ENCODE data around the gene IQCM.
"Not testable (repeated sequence)": the region's sequence is repeated elsewhere in the genome, so short reads cannot be mapped to it uniquely, and the experiment has no call there.

The IQCM gene

DNA sequence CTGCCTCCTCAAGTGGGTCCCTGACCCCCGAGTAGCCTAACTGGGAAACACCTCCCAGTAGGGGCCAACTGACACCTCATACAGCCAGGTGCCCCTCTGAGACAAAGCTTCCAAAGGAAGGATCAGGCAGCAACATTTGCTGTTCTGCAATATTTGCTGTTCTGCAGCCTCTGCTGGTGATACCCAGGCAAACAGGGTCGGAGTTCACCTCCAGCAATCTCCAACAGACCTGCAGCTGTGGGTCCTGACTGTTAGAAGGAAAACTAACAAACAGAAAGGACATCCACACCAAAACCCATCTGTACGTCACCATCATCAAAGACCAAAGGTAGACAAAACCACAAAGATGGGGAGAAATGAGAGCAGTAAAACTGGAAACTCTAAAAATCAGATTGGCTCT lies 347.0 kb downstream of the IQCM start:
- DNase-seq (ENCODE audit: low read depth, low spot score): not testable (repeated sequence)

DNA sequence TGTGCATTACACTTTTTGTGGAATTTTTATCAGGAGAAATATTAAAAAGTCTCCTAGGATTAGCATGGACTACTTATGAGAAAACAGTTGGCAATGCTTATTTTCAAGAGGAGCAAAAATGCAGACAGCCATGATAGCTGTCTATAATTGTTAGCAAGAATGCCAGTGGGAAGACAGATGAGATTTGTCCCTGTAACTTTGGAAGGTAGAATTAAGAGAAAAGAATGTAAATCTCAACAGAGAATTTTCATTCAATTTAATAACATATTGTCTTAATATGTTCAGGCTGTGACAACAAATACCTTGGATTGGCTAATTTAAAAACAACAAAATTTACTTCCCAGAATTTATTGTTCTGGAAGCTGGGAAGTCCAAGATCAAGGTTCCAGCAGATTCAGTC lies 349.2 kb downstream of the IQCM start:
- no peak for DNase-seq (ENCODE audit: low read depth, low spot score)

DNA sequence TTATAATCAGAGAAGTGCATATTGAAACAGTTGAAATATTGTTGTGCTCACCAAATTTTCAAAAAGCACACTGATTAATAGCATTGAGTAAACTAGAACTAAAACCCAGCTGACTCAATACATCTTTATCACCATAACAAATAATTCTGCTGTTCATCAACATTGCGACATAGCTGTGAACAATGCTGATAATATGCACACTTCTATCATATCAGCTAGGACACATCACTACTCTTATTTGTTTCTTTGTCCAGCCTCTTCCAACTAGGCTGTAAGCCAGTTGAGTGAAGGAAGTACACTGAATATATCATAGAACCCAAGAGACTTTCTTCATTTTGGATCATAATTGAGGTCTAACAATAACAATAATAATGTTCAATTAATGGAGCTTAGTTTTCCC lies 349.7 kb downstream of the IQCM start:
- no peak for DNase-seq (ENCODE audit: low read depth, low spot score)

DNA sequence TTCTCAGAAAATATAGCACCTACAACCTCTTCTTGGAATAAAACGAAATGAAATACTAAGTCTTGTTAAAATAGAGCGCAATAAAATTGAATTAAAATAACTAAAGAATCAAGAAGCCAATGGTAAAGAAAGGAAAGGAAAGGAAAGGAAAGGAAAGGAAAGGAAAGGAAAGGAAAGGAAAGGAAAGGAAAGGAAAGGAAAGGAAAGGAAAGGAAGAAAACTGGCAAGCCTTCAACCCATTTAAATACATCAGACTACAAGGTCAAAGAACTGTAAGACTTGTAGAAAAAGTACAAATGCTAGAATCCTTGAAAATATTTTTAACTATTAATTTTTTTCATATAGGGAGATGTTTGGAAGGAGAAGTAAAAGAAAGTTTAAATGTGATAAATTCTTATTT lies 372.1 kb downstream of the IQCM start:
- DNase-seq (ENCODE audit: low read depth, low spot score): no peak

DNA sequence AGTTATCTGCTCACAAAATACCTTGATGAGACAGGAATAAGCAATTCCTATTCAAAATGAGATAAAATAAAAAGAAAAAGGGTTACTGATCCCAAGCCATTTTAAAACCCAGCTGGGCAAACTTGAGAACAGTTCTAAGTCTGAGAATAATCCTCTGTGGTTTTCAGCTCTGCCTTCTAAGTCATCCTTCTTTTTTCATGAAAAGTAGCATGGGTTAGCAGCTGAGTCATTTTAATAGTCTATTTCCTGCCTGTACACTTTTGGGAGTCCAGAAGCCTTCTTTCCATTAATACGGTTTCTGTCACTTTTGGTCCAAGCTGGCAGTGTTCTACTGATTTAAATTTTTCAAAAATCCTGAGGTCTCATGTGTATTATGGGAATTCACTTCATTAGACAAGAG lies 374.3 kb downstream of the IQCM start:
- DNase-seq (ENCODE audit: low read depth, low spot score): no peak

DNA sequence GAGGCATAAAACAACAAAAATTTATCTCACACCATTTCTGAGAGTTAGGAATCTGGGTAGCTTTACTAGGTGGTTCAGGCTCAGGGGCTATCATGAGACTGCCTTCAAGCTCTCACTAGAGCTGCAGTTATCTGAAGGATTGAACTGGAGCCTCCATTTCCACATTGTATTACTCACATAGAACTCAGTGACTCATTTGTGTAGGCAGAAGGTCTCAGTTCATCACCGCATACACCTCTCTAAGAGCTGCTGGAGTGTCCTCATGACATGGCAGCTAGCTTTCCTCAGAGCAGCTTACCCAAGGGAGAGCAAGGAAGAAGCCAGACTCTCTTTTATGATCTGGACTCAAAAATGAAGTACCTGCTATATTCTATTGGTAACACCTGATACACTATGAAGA lies 389.2 kb downstream of the IQCM start:
- no peak for DNase-seq (ENCODE audit: low read depth, low spot score)

DNA sequence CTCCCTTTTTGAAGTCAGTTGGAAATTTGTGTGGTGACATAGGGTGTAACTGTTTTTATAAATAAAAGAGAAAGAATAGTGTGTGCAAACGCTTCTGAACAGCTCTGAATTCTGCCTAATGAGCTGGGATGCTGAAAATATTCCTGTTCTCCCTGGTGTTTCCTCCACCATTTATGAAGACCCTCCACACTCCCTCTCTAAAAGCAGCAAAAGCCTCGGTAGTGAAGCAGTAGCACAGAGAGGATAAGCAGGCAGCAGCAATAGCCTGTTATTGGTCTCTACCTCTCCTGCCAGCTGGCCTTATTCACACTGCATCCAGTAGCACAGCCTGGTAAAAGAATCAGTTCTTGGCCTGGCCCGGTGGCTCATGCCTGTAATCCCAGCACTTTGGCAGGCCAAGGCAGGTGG lies 406.1 kb downstream of the IQCM start:
- no peak for DNase-seq (ENCODE audit: low read depth, low spot score)

DNA sequence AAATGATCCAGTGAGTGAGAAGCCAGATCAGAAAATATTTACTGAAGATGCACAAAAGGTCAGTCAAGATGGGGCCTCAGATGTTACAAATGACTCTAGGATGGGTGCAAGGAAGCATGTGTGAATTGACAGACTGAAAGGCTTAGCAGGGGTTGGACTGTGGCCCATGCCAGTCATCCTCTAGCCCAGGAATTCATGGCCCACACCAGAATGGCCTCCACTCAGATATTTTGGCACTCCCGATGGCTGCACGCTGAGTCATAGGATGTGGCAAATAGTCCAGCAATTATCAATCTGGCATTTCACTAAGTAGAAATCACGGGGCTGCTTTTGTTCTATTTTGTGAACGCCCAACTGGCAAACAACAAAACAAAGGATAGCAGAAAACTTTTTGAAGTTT lies 406.5 kb downstream of the IQCM start:
- no peak for DNase-seq (ENCODE audit: low read depth, low spot score)

DNA sequence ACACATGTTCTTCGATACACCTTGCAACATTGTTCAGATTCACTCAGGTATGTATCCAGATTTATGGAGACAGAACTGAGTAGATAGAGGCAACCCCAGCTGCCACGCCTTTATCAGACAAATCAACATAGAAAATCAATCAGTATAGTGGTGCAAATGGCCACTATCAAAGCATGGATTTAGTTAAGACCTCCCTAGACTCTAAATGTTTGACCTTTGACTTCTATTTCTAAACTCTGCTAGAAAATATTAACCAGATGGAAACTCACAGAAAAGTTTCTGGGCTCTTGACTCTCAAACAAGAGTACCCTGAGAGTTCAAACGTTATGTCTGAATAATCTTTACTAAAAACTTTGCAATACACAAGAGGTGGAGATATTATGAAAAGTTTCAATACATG lies 411.5 kb downstream of the IQCM start:
- DNase-seq (ENCODE audit: low read depth, low spot score): no peak

DNA sequence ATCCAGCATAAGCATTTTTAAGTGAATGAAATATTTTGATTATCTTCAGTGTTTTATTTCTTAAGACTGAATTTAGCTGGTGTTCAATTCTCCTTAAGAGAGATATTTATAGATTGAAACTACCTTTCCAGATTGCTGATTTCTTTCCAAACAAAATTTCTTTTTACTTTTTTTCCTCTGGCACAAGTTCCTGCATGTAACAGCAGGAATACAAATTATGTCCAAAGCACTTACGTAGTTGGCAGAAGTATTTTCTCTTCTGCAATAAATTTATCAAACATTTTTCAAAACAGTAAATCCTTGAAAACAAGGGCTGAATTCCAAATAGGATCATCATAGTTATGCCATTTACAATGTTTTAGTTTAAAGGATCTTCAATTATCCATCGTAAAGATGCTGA lies 412.6 kb downstream of the IQCM start:
- no peak for DNase-seq (ENCODE audit: low read depth, low spot score)

DNA sequence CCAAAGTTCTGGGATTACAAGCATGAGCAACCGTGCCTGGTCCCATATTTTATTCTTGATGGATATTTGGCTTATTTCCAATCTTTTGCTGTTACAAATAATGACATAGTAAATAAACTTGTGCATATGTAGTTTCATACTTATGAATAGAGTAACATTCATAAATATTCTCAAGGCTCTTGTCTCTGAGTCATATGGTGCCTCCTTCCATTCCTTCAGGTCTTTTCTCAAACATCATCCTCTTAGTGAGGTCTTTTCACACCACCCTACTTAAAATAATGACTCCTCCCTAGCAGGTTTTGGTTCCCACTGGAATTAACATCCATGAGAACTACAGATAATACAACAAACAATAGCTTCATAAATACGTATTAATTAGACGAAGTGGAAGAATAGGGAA lies 416.6 kb downstream of the IQCM start:
- DNase-seq (ENCODE audit: low read depth, low spot score): no peak

DNA sequence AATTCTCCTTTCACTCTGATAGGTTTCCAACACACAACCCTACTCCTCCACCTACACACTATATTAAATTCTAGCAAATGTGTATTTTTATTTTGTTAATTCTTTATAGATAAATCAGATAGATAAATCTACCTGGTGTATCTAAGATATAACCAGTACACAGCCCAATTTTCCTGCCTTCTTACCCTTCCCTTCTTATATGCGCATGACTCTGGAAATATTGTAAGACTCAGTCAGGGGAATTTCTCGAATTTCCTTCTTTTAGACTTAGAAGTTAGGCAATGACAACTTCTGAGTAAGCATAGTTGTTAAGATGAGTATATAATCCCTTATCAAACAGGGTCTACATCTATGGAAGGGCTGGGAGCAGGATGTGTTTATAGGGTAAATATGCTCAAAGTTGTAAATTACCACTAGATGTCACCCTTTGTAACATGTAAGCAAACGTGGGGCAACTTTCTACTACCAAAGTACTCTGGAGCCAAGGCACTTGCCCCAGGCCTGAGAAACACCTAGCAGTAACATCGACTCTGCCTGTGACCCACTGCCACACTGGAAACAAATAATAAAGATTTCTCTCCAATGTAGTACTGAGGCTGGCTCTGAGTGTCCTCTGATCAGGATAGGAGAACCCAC lies 444.7 kb downstream of the IQCM start:
- peak; percentile 38 for DNase-seq (ENCODE audit: low read depth, low spot score)

DNA sequence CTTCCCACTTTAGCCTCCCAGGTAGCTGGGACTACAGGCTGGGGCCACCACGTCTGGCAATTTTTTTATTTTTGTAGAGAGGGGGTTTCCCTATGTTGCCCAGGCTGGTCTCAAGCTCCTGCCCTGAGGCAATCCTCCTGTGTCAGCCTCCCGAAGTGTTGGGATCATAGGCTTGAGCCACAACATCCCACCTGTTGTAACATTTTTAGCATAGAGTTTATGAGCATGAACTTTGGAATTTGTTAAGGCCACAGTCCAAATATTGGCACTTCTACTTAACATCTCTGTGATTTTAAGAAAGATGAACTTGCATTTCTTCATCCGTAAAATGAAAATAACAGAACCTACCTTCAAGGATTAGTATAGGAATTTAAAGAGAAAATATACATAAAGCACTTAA lies 445.6 kb downstream of the IQCM start:
- DNase-seq (ENCODE audit: low read depth, low spot score): no peak

DNA sequence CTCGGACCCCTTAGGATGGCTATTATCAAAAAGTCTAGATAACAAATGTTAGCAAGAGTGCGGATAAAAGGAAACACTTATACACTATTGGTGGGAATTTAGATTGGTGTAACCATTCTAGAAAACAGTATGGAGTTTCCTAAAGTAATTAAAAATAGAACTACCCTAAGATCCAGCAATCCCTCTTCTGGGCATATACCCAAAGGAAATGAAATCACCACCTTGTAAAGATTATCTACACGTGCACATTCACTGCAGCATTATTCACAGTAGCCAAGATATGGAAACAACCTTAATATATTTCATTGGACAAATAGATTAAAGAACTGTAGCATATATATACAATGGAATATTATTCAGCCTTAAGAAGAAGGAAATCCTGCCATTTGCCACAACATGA lies 462.4 kb downstream of the IQCM start:
- no peak for DNase-seq (ENCODE audit: low read depth, low spot score)

DNA sequence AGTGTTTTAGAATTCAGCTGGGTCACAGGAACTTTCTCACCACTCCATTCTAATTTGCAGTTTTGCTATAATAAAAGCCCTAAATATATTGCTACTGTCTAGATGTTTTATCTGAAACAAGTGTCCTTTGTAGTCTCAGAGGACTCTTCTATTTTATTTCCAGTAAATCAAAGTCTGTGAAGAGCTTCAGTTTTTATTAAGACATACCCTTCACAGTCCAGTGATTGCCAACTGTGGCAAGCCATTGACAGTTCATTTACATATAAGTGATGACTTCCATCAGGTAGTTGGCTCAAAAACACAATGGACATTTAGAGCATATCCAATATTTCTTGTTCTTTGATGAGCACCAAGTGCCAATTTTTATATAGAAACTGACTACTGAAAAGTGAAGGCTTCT lies 466.1 kb downstream of the IQCM start:
- DNase-seq (ENCODE audit: low read depth, low spot score): no peak

DNA sequence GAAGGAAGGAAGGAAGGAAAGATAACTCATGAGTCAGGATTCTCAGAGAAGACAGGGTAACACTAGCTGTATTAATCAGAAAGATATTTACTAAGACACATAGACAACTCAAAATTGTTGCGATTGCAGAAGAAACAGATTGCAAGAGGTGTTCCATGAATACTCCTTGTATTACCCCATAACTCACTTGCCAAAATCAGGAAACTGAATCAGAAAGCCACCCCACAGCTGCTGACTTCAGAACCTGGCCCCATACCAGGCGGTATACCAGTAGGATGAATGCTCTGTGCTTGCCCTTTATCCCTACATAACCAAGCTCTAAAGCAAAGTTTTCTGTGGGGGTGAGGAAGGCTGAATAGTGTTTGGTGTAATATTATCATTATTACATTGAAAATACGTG lies 468.5 kb downstream of the IQCM start:
- no peak for DNase-seq (ENCODE audit: low read depth, low spot score)

DNA sequence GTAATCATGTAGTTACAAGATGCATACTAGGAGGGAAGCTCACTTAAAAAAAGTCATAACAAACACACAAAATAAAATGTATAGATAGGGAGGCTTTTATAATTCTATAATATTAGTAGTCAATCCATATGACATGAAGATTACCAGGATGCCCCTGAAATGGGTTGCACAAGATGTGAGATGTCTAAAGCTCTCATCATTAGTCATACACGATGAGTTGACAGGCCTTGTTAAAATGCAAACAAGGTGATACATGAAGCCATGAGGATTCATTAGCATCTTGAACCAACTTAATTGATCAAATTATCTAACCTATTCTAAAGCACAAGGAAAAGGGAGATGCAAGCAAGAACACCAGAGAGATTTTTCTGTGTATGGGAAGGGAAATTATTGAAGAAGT lies 470.2 kb downstream of the IQCM start:
- no peak for DNase-seq (ENCODE audit: low read depth, low spot score)

DNA sequence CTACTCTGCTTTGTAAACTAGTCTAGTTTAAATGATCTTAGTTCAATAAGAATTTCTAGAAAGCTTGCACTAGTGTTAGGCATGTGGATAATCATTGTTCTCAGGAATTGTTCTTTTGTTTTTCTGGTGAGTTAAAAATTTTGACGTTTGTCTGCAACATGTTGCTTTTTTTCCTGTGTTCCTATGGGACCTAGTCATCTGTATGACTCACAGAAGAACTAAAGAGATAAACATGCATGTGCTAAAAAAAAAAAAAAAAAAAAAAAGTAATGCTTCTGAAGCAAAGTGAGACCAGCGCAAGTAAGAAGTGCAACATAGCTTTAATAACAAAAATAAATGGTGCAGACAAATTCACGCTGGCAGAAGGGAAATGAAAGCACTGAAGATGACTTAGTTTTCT lies 471.2 kb downstream of the IQCM start:
- no peak for DNase-seq (ENCODE audit: low read depth, low spot score)

DNA sequence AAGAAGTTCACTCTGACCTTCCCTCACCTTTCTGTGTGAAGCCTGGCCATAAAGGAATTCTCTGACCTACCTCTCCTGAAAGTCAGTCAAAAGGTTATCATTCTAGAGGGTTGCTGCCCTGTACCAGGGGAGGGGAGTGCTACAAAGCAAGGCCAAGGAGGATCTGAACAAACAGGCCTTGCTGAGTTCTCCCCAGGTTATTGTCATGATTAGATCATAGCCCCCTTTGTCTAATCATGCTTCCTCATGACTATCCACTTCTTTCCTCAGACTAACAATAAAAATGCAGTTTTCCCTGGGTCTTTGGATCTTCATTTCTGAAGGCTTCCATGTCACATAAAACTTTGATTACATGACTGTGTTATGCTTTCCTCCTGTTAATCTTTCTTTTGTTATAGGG lies 472.0 kb downstream of the IQCM start:
- DNase-seq (ENCODE audit: low read depth, low spot score): no peak

DNA sequence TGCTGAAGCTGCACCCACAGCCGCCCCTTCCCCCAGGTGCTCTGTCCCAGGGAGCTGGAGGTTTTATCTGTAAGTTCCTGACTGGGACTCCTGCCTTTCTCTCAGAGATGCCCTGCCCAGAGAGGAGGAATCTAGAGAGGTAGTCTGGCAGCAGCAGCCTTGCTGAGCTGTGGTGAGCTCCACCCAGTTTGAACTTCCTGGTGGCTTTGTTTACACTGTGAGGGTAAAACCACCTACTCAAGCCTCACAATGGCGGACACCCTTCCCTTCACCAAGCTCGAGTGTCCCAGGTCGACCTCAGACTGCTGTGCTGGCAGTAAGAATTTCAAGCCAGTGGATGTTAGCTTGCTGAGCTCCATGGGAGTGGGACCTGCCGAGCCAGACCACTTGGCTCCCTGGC lies 474.5 kb downstream of the IQCM start:
- DNase-seq (ENCODE audit: low read depth, low spot score): not testable (repeated sequence)

DNA sequence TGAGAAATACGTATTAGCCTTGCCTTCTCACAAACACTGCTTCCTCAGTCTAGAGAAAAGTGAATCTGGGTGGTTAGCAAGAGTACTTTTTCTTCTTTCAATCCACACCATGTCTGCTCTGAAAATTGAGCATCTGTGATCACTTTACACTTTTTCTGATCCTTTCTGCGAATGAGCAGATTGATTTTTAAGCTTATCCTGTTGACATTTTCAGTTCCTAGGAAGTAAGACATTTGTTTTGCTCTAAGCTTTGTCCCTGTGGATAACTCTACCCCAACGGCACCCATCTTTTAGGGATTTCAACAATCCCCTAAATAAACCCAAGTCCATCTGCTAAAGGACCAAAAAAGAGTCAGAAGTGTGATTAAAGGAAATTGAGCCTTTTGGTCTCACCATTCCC lies 487.5 kb downstream of the IQCM start:
- no peak for DNase-seq (ENCODE audit: low read depth, low spot score)

DNA sequence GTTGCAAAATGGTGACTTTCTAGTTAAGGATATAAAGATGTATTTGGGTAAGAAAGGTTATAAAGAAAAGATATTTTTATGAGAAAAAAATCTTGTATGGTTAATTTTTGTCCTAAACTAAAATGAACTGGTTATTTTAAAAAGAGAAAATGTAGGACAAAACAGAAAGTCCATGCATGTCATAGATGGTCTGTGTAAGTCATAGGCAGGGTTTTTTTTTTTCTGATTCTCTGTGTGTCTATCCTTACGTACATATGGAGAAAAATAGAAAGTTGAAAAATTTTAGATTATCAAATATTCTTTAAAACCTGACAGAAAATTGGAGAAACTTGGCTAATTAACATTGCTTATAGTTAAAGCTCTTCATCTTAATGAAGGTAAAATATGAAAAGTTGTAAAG lies 493.4 kb downstream of the IQCM start:
- no peak for DNase-seq (ENCODE audit: low read depth, low spot score)

DNA sequence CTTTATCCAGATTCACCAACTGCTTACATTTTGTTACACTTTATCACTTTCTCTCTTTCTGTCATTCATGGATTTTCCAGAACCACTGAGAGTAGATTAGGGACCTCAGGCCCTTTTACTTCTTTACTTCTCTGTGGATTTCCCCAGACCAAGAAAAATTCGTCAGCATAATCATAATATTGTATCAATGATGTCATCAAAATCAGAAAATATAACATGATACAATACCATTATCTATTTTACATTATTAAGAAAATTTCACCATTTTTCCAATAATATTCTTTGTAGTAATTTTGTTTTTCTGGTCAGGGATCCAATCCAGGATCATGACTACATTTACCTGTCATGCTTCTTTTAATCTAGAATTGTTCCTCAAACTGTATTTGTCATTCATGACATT lies 494.2 kb downstream of the IQCM start:
- no peak for DNase-seq (ENCODE audit: low read depth, low spot score)

DNA sequence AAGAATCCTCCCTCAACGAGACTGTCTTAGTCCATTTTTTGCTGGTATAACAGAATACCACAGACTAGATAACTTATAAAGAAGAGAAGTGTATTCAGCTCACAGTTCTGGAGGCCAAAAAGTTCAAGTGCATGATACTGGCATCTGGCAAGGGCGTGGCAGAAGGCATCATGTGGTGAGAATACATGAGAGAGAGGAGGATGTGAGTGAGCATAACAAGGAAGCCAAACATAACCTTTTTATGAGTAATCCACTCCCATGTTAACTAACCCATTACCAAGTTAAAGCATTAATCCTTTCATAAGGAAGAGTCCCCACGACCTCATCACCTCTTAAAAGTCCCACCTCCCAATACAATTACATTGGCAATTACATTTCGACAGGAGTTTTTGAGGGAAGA lies 504.6 kb downstream of the IQCM start:
- DNase-seq (ENCODE audit: low read depth, low spot score): no peak

DNA sequence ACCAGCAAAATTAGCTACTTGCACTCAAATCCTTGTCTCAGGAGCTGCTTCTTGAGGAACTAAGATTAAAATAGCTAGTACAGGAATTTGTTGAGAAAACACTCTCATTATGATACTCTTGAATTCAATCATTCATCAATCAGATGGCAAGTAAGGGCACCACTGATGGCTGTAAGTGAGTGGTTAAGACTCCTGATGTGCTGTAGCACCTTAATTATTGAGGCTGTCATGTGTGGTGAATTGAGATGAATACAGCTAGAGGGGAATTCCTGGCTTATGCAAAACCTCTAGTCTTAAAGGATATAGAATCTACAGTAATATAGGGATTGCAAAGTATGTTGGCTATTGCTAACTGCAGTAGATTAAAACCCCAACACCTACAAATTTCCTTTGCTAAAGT lies 509.1 kb downstream of the IQCM start:
- no peak for DNase-seq (ENCODE audit: low read depth, low spot score)

Data from ELF-1 (cell line).